GM12873 (cell line): ENCODE data around the gene ETV2.

Experiments used
- TF ChIP-seq, protein P1 (sequence below): IDR thresholded peaks from 2 replicates; pipeline ENCODE4 v1.5.1; 2012; ENCODE audit warnings: low read depth, mild to moderate bottlenecking, moderate library complexity, low read length, control low read depth; ENCODE audit not compliant: insufficient read depth; ENCODE audit errors: missing control alignments

The ETV2 gene

GRCh38 chr19:35643255-35644205, 2.0 kb downstream of the ETV2 start:
- TF ChIP-seq, protein P1, sequence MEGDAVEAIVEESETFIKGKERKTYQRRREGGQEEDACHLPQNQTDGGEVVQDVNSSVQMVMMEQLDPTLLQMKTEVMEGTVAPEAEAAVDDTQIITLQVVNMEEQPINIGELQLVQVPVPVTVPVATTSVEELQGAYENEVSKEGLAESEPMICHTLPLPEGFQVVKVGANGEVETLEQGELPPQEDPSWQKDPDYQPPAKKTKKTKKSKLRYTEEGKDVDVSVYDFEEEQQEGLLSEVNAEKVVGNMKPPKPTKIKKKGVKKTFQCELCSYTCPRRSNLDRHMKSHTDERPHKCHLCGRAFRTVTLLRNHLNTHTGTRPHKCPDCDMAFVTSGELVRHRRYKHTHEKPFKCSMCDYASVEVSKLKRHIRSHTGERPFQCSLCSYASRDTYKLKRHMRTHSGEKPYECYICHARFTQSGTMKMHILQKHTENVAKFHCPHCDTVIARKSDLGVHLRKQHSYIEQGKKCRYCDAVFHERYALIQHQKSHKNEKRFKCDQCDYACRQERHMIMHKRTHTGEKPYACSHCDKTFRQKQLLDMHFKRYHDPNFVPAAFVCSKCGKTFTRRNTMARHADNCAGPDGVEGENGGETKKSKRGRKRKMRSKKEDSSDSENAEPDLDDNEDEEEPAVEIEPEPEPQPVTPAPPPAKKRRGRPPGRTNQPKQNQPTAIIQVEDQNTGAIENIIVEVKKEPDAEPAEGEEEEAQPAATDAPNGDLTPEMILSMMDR = no peak

GRCh38 chr19:35644206-35644986, 2.9 kb downstream of the ETV2 start:
- TF ChIP-seq, protein P1 = no peak

- TF ChIP-seq, protein P1 = no peak
Measured at GRCh38 chr19:35644987-35645679, 3.6 kb downstream of the ETV2 start.

GRCh38 chr19:35645680-35646511, 4.4 kb downstream of the ETV2 start:
- TF ChIP-seq, protein P1 = no peak

DNA sequence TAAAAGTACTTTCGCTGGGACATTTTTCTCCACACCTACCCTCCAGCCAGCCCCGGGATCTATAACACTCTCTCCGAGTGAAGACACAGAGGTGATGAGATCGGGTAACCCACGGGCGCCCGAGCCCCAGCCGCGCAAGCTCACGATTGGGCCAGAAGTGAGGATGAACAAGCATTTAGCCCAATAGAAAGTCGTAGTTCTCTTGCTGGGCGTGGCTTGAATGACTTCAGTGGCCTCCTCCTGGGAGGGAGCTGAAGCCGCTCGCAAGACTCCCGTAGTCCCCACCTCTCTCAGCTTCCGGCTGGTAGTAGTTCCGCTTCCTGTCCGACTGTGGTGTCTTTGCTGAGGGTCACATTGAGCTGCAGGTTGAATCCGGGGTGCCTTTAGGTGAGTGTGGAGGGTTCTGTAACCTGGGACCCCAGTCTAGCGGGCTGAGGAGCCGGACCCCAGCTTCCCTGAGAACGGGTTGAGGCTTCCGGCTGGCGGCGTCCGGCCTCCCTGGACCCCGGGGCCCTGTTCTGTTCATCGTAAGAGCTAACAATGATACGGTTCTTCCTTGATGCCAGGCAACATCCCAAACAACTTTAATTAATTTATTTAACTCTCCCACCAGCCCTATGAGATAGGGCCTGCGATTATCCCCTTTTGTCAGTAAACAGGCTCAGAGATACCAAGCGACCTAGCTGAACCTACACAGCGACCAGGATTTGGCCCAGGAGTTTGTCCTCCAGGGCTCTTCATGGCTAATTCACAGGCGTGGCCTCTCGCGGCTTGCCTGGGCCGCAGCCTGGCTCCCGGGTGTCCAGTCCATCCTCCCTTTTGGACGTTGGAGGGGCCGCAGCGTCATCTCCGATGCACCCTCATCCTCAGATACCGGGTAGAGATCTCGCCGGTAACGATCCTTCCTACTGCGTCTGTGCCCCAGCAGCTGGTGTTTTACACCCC, 6.7 kb downstream of the ETV2 start, which contains the start of gene COX6B1:
Gene COX6B1, plus strand, starts transcription at position 307 of the 945 bp plus-strand sequence. CDS start 2,921 bp downstream, outside the sequence.
- TF ChIP-seq, protein P1 = no peak

DNA sequence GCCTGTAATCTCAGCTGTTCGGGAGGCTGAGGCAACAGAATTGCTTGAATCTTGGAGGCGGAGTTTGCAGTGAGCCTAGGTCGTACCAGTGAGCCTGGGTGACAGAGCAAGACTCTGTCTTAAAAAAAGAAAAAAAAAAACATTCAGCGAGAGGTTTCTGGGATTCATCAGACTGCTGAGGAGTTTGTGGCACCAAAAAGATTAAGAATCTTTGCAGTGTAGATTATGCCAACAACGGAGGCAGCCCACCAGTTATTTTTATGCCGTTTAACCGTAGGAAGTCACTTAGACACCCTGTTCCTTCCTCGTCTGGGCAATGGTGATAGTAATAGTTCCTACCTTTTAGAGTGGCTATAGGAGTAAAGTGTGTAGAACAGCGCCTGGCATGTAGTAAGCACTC, 9.0 kb downstream of the ETV2 start:
- TF ChIP-seq, protein P1 = no peak
